Lung microvascular endothelial cell (primary cell): Measurements from ENCODE around the gene NUP62CL. TPM values are rescaled to one million over a fixed set of nuclear protein-coding genes. Genes with fewer than 3 reads are reported as not detected.
"Not testable (repeated sequence)": the region's sequence is repeated elsewhere in the genome, so short reads cannot be mapped to it uniquely, and the experiment has no call there.

Experiments
- DNase-seq, 2 donors: peaks; one replicate each; pipeline versions ENCODE4 v3.0.0 to v3.0.0-alpha.2; 2010; ENCODE audit warnings: low read depth in 2 of 2
- total RNA-seq: library from RNA; depleted of rRNA; stranded (reverse); fragments of >200 nt; gene quantifications from 2 replicates; pipeline ENCODE4 v1.2.1, GENCODE V29; 2014

The NUP62CL gene
- not detected in 2 replicates for total RNA-seq

GRCh38 chrX:107205770-107206696 lies at the start of gene NUP62CL, which contains the start of gene DNAAF6:
Gene NUP62CL, minus strand, starts transcription at chrX:107206433. Its CDS starts 31,287 bp downstream, at chrX:107175146.
Gene DNAAF6, plus strand, starts transcription at chrX:107206611. Its CDS starts 6,265 bp downstream, at chrX:107212876.
- peak; percentile 5 to 36 for DNase-seq

GRCh38 chrX:107228486-107228819 lies 22.2 kb upstream of the NUP62CL start:
- no peak for DNase-seq

GRCh38 chrX:107227780-107228485 lies 21.7 kb upstream of the NUP62CL start:
- no peak for DNase-seq

DNA sequence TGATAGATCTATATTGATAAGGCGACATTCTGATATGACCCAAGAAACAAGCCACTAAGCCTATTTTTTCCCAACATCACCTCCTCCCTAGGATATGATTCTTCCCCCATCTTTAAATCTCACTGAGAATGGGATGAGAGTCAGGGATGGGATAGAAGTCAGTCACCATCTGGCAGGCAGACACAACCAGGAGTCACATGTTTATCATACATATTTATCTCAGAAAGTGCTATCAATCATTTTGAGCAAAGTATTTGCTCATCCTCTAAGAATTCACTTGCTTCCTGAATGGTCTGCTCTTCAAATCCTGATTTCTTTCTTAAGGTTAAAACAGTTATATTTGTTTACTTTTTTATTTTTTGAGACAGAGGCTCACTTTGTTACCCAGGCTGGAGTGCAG lies 20.5 kb upstream of the NUP62CL start:
- no peak for DNase-seq

- no peak for DNase-seq
Observed at GRCh38 chrX:107213477-107213876, 7.2 kb upstream of the NUP62CL start.

GRCh38 chrX:107207943-107208342 lies 1.7 kb upstream of the NUP62CL start:
- no peak for DNase-seq

GRCh38 chrX:107207089-107207488 lies 856 bp upstream of the NUP62CL start:
- DNase-seq, result no peak

DNA sequence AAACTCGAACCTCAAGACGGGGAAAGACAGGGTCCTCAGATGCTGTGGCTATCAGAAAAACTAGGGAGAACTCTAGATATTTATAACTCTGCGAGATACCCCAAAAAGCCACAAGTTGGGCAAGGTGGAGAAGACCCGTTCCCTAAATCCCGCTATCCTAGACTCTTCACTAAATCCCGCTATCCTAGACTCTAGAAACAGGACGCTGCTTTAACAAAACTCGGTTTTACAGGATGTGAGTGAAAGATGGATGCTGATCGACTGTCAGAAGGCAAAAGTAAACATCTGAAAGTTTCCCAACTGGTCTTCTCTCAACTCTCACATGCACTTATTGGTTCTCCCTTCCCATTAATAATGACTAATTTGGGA lies 448 bp upstream of the NUP62CL start:
- DNase-seq, result no peak

- no peak for DNase-seq
Observed at GRCh38 chrX:107204068-107204605, 2.1 kb downstream of the NUP62CL start.

DNA sequence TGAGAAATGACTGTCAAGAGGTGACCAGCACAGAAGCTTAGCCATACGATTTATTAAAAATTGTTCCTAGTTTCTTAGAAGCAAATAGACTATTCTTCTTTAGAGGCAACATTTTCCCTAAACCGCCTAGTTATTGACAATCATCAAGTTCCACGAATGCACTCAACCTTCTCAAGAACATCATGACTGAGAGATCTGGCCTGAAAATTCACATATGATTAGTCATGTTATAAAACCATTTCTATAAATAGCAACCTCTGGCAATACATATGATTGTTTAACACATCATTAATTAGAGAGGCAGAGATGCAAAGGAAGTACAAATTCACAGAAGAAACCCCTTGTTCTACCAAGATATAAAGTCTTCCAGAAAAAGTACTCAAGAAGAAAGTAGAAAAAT lies 6.7 kb downstream of the NUP62CL start:
- DNase-seq, result no peak

- not testable (repeated sequence) for DNase-seq
Observed at GRCh38 chrX:107198074-107198473, 8.2 kb downstream of the NUP62CL start.

GRCh38 chrX:107197319-107197718 lies 8.9 kb downstream of the NUP62CL start:
- DNase-seq, result no peak

GRCh38 chrX:107171369-107172102 lies 34.7 kb downstream of the NUP62CL start:
- DNase-seq, result no peak

DNA sequence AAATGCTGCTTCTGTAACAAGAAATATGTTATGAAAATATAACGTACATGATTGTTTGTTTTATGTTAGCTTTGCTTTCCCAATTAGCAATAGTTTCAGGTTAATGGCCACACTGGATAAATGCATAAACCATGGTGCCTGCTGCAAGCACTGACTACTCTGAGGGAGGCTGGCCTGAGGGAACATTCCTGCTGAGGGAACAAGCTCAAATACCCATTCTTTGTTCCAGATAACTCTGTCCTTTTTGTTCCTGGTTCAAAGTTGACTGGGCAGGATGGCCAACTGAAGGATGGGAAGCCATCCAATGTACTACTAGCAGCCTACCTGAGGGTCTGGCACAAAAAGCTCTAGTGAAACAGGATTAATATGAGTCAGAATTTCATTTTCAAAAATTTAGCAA lies 37.5 kb downstream of the NUP62CL start:
- no peak for DNase-seq

DNA sequence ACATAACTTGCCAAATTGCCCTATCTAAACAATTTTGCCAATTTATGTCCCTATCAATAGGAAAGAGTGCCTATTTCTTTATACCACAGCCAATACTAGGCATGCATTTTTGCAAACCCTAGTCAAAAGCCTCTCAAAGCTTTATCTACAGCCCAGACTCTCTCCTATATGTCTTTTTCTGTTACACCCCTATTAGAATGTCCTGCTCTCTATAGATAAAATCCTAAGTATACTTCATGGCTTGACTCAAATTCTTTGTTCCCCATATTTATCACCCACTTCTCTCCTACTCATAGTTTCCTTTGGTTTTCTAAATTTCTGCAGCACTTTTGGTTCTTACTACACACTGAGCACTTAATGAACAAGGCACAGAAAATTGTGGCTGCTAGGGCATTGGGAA lies 38.0 kb downstream of the NUP62CL start:
- DNase-seq, result no peak

GRCh38 chrX:107167163-107167921 lies 38.9 kb downstream of the NUP62CL start:
- DNase-seq, result no peak

DNA sequence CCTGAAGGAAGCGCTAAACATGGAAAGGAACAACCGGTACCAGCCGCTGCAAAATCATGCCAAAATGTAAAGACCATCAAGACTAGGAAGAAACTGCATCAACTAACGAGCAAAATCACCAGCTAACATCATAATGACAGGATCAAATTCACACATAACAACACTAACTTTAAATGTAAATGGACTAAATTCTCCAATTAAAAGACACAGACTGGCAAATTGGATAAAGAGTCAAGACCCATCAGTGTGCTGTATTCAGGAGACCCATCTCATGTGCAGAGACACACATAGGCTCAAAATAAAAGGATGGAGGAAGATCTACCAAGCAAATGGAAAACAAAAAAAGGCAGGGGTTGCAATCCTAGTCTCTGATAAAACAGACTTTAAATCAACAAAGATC lies 48.6 kb downstream of the NUP62CL start:
- not testable (repeated sequence) for DNase-seq

- DNase-seq, result not testable (repeated sequence)
Observed at GRCh38 chrX:107155621-107156430, 50.4 kb downstream of the NUP62CL start.

DNA sequence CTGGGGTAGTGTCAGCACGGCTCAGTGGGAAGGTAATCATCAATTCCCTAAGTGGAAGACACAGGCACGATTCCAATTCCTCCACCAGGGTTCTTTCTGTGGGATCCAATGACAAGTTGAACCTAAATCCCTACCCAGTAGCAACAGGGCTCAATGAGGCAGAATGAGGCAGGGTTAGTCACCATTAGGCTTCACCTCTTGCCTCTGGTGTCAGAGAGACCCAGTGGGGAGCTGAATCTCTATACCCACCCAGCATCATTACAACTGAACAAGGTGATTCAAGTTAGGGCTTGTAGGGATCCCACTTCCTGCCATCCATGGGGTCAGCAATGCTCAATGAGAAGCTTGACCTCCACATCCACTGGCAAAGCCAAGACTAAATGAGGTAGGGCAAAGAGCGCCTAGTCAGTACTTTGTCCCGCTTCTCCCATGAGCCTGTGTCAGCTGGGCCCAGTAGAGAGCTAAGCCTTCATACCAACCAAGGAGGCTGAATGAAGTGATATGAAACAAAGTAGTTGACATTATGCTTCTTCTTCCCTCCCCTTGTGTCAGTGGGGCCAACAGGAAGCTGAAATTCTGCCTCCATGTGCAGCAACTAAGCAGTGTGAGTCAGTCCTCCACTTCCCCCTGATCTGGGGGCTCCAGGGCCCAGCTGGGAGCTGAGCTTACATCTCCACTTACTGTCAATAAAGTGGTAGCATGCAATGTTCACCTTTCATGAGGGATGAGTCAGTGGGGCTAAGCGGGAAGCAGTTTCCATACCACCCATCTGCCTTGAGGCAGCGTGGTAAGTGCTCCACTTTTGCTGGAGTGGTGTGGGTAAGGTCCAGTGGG lies 51.2 kb downstream of the NUP62CL start:
- DNase-seq, result peak in 1 of 2 donors; percentile 0
